WTC11 (cell line): ENCODE results near the gene EIF5A.

Source experiments
- NFE2L1 ChIP-seq: sonication (generic); formaldehyde crosslinking; IDR thresholded peaks from 2 replicates; pipeline ENCODE4 v1.8.1; 2023; ENCODE audit warnings: missing genetic modification reagents
- TF ChIP-seq, protein P1 (sequence below): sonication (generic); formaldehyde crosslinking; IDR thresholded peaks from 2 replicates; pipeline ENCODE4 v1.8.0; 2022; ENCODE audit warnings: mild to moderate bottlenecking, missing genetic modification reagents
- TF ChIP-seq, protein P2 (sequence below): fragments of 200-600 bp; IDR thresholded peaks from 2 replicates; pipeline ENCODE4 v1.8.0; 2022; ENCODE audit warnings: antibody characterized with exemption

DNA sequence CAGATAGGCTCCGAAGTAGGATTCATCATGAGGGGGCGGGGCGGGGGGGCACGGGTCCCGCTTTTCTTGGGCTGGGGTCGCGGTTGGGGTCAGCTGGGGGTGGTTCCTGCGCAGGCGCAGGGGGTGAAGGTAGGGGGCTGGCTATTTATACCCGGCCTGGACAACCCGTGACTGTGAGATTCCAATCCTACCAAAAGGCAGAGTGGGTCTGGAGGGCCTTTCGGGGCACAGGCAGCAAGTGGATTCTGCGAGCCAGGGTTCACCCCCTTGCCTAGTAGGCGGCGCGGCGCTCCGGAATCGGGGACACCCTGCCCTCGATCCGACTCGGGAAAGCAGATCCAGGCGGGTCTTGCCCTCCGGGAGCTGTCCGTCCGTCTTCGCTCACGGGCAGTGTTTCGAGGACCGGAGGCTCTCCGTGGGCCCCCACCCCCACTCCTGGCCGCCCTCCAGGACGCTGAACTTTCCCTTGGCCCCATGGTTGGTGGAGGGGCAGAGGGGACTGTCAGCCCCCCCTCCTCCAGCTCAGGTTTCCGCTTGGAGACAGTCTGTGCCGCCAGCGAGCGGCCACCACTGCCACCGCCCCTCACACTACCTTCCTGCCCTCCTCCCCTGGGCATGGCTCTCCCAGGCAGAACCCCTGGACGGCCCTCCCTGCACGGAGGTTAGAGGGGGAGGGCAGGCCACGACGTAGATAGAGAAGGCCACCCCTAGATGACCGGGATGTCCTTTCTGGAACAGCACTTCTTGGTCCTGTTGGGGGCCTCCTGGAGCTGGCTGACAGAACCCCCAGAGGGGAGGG is 25.3 kb upstream of the EIF5A start:
- TF ChIP-seq, protein P1, sequence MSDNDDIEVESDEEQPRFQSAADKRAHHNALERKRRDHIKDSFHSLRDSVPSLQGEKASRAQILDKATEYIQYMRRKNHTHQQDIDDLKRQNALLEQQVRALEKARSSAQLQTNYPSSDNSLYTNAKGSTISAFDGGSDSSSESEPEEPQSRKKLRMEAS (CRISPR knock-in tag), result no peak; the same call in 1 of the 2 replicates
- TF ChIP-seq, protein P2, sequence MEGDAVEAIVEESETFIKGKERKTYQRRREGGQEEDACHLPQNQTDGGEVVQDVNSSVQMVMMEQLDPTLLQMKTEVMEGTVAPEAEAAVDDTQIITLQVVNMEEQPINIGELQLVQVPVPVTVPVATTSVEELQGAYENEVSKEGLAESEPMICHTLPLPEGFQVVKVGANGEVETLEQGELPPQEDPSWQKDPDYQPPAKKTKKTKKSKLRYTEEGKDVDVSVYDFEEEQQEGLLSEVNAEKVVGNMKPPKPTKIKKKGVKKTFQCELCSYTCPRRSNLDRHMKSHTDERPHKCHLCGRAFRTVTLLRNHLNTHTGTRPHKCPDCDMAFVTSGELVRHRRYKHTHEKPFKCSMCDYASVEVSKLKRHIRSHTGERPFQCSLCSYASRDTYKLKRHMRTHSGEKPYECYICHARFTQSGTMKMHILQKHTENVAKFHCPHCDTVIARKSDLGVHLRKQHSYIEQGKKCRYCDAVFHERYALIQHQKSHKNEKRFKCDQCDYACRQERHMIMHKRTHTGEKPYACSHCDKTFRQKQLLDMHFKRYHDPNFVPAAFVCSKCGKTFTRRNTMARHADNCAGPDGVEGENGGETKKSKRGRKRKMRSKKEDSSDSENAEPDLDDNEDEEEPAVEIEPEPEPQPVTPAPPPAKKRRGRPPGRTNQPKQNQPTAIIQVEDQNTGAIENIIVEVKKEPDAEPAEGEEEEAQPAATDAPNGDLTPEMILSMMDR, result no peak
- TF ChIP-seq NFE2L1, result no peak
